IMR-90 (cell line): ENCODE data around the gene NT5DC2. TPM values are rescaled to one million over a fixed set of nuclear protein-coding genes. Genes with fewer than 3 reads are reported as not detected.
A peak's percentile ranks its signal among the peaks of the same experiment; 100 is the strongest.

ENCODE experiments used
- ATAC-seq: fragments of 200-7000 bp; cut with Tn5 transposase; 2 replicates; pipeline ENCODE4 v1.9.1; 2020; ENCODE audit warnings: low read depth, mild to moderate bottlenecking, moderate library complexity
- BruUV-seq: library from RNA; stranded (reverse); fragments of 400-500 nt; replicated peaks from 2 replicates; lab custom pipeline; 2021; lab: Mats Ljungman, UMichigan
- CTCF ChIA-PET: fragments of 300-600 bp; formaldehyde crosslinking; extraction: SDS; loops from one replicate; lab custom pipeline; 2021; ENCODE audit warnings: antibody characterized with exemption; lab: Yijun Ruan, JAX
- POLR2A ChIA-PET: fragments of 300-600 bp; sonication (Branson Sonifier 250); formaldehyde crosslinking; loops from one replicate; lab custom pipeline; 2022; ENCODE audit warnings: antibody characterized with exemption; ENCODE audit not compliant: unreplicated experiment; lab: Charles Lee
- DNase-seq: peaks from one replicate; pipeline ENCODE4 v3.0.0; 2013
- H2AFZ ChIP-seq: replicated peaks from 2 replicates; pipeline ENCODE3; 2013; ENCODE audit warnings: low read length, mild to moderate bottlenecking; ENCODE audit not compliant: poor library complexity
- H2AK5ac ChIP-seq: 2 replicates; pipeline ENCODE4 v1.6.1; 2013; ENCODE audit warnings: low read depth, low read length, inconsistent platforms
- H2AK9ac ChIP-seq: replicated peaks from 2 replicates; pipeline ENCODE3; 2013; ENCODE audit warnings: mild to moderate bottlenecking, low read depth, low read length, moderate library complexity; ENCODE audit not compliant: poor library complexity
- H2BK120ac ChIP-seq: 2 replicates; pipeline ENCODE4 v1.6.1; 2013; ENCODE audit warnings: low read depth, low read length, inconsistent platforms
- H2BK15ac ChIP-seq: 3 replicates; pipeline ENCODE4 v1.6.1; 2013; ENCODE audit warnings: low read depth, low read length, inconsistent platforms
- H2BK20ac ChIP-seq: 2 replicates; pipeline ENCODE4 v1.6.1; 2013; ENCODE audit warnings: low read depth, mild to moderate bottlenecking, inconsistent platforms, low read length, moderate library complexity
- H2BK5ac ChIP-seq: 2 replicates; pipeline ENCODE4 v1.6.1; 2013; ENCODE audit warnings: mild to moderate bottlenecking, low read depth, low read length, inconsistent platforms; ENCODE audit not compliant: poor library complexity, severe bottlenecking
- H3K14ac ChIP-seq: replicated peaks from 2 replicates; pipeline ENCODE4 v1.6.1; 2013; ENCODE audit warnings: low read depth, low read length, inconsistent platforms
- H3K18ac ChIP-seq: 2 replicates; pipeline ENCODE4 v1.6.1; 2013; ENCODE audit warnings: low read depth, low read length, control low read depth
- H3K23ac ChIP-seq: 2 replicates; pipeline ENCODE4 v1.6.1; 2013; ENCODE audit warnings: low read depth, low read length, inconsistent platforms
- H3K27ac ChIP-seq: 2 replicates; pipeline ENCODE4 v1.5.1; 2013; ENCODE audit warnings: mild to moderate bottlenecking, control low read depth, low read length; ENCODE audit not compliant: insufficient read depth
- H3K27me3 ChIP-seq: 2 replicates; pipeline ENCODE4 v1.6.1; 2013; ENCODE audit warnings: low read length; ENCODE audit not compliant: control insufficient read depth, insufficient read depth
- H3K36me3 ChIP-seq: 2 replicates; pipeline ENCODE4 v1.6.1; 2013; ENCODE audit warnings: low read length, mixed read lengths; ENCODE audit not compliant: control insufficient read depth, insufficient read depth
- H3K4ac ChIP-seq: 2 replicates; pipeline ENCODE4 v1.6.1; 2013; ENCODE audit warnings: low read depth, low read length, inconsistent platforms
- H3K4me1 ChIP-seq: 2 replicates; pipeline ENCODE4 v1.6.1; 2013; ENCODE audit warnings: low read length, mixed read lengths; ENCODE audit not compliant: control insufficient read depth, insufficient read depth
- H3K4me2 ChIP-seq: 2 replicates; pipeline ENCODE4 v1.6.1; 2013; ENCODE audit warnings: low read depth, mild to moderate bottlenecking, control low read depth, low read length, moderate library complexity
- H3K4me3 ChIP-seq: 2 replicates; pipeline ENCODE4 v1.5.1; 2013; ENCODE audit warnings: low read depth, mild to moderate bottlenecking, control low read depth, low read length, moderate library complexity; ENCODE audit not compliant: insufficient read depth
- H3K56ac ChIP-seq: 2 replicates; pipeline ENCODE4 v1.6.1; 2013; ENCODE audit warnings: low read length, inconsistent platforms; ENCODE audit not compliant: insufficient read depth; ENCODE audit errors: extremely low read depth
- H3K79me1 ChIP-seq, 2 experiments: 2 replicates each; pipeline ENCODE4 v1.6.1; 2013; ENCODE audit warnings: low read length in 2 of 2, inconsistent platforms in 1 of 2, low read depth in 1 of 2
- H3K9ac ChIP-seq: 2 replicates; pipeline ENCODE4 v1.6.1; 2013; ENCODE audit warnings: low read depth, low read length, control low read depth
- H3K9me1 ChIP-seq: 2 replicates; pipeline ENCODE4 v1.6.1; 2013; ENCODE audit warnings: low read length, inconsistent platforms; ENCODE audit not compliant: insufficient read depth
- H3K9me3 ChIP-seq: 2 replicates; pipeline ENCODE4 v1.6.1; 2013; ENCODE audit warnings: low read length; ENCODE audit not compliant: control insufficient read depth, insufficient read depth
- H4K20me1 ChIP-seq: 2 replicates; pipeline ENCODE4 v1.6.1; 2013; ENCODE audit warnings: low read length, inconsistent platforms; ENCODE audit not compliant: insufficient read depth
- H4K5ac ChIP-seq: 2 replicates; pipeline ENCODE4 v1.6.1; 2013; ENCODE audit warnings: mild to moderate bottlenecking, low read depth, low read length, control low read depth
- H4K8ac ChIP-seq, 2 experiments: 2 replicates each; pipeline ENCODE4 v1.6.1; 2013; ENCODE audit warnings: low read depth in 2 of 2, low read length in 2 of 2, control low read depth in 1 of 2, inconsistent platforms in 1 of 2
- H4K91ac ChIP-seq: 2 replicates; pipeline ENCODE4 v1.6.1; 2013; ENCODE audit warnings: low read depth, low read length, inconsistent platforms; ENCODE audit not compliant: insufficient read depth
- WGBS, 2 experiments: methylation state at CpG; one replicate each; pipeline versions ENCODE4 v1.1.5 to v1.1.7; 2013; ENCODE audit warnings: missing lambda C conversion rate in 2 of 2; ENCODE audit not compliant: insufficient read length in 1 of 2; ENCODE audit errors: extremely low coverage in 2 of 2; 5-methylcytosine and 5-hydroxymethylcytosine counted together
- dilution Hi-C: fragments of 300-500 bp; cut with HindIII; formaldehyde crosslinking; loops from one replicate; pipeline ENCODE4 v1.14.3; 2018; ENCODE audit warnings: low sequenced_read_pairs; ENCODE audit not compliant: unreplicated experiment
- in situ Hi-C: fragments of 300-500 bp; cut with MboI; formaldehyde crosslinking; loops from 3 replicates; pipeline ENCODE4 v1.14.3; 2019; ENCODE audit warnings: low sequenced_read_pairs, inconsistent platforms, mixed read lengths
- intact Hi-C: fragments of 100-400 bp; cut with micrococcal nuclease; formaldehyde crosslinking; loops from 2 replicates; pipeline ENCODE4 v1.10.0; 2022
- polyA plus RNA-seq, 3 experiments: library from polyadenylated mRNA; depleted of rRNA; stranded (reverse); fragments of >200 nt; gene quantifications; 2 replicates each; pipeline ENCODE4 v1.2.3, GENCODE V29; 2012; ENCODE audit warnings: low replicate concordance in 1 of 3
- total RNA-seq: library from RNA; depleted of rRNA; stranded (reverse); fragments of >200 nt; gene quantifications from 2 replicates; pipeline ENCODE4 v1.2.3, GENCODE V29; 2012
- TF ChIP-seq, protein P1 (sequence below): conservative IDR thresholded peaks from 2 replicates; pipeline ENCODE4 v1.5.1; 2012; ENCODE audit warnings: mild to moderate bottlenecking, low read depth, low read length, improper control_type of control experiment

The NT5DC2 gene
- total and polyA plus RNA-seq, 2 of the 4 experiments (the other 2 are of a cell fraction) = 161 to 200 TPM

- Histone ChIP-seq H3K79me1 (no peaks in the 10 kb centered on the region), H3K9ac (no peak overlapping the region), H3K14ac (no peak overlapping the region), H3K18ac (no peak overlapping the region), H3K36me3 (peaks cover 9% of the 10 kb centered on the region), H4K5ac (no peak overlapping the region), H4K8ac (no peak overlapping the region), H3K9me1 (peaks cover 6% of the 10 kb centered on the region; the same call in 1 of the 2 replicates), H4K20me1 (no peaks in the 10 kb centered on the region), H2BK20ac (no peak overlapping the region), H3K23ac (no peak overlapping the region), H2AK5ac (no peak overlapping the region), H2BK5ac (no peak overlapping the region), H2BK15ac (no peak overlapping the region), H2AK9ac (no peak overlapping the region), H3K9me3 (no peaks in the 10 kb centered on the region), H3K27me3 (peaks cover 17% of the 10 kb centered on the region), H3K27ac (no peak overlapping the region), H2AFZ (peak overlapping the region; percentile 83), H3K4me1 (peaks cover 1% of the 10 kb centered on the region; the same call in 1 of the 2 replicates), H3K4me2 (no peak overlapping the region), H3K4ac (no peak overlapping the region), H3K56ac (no peak overlapping the region), H3K4me3 (peak overlapping the region; percentile 17; the same call in 1 of the 2 replicates), H2BK120ac (no peak overlapping the region), H4K91ac (no peak overlapping the region)
- dilution Hi-C loops = no loop called here
- ATAC-seq (peak; percentile 58), DNase-seq (no peak)
- TF ChIP-seq, protein P1, sequence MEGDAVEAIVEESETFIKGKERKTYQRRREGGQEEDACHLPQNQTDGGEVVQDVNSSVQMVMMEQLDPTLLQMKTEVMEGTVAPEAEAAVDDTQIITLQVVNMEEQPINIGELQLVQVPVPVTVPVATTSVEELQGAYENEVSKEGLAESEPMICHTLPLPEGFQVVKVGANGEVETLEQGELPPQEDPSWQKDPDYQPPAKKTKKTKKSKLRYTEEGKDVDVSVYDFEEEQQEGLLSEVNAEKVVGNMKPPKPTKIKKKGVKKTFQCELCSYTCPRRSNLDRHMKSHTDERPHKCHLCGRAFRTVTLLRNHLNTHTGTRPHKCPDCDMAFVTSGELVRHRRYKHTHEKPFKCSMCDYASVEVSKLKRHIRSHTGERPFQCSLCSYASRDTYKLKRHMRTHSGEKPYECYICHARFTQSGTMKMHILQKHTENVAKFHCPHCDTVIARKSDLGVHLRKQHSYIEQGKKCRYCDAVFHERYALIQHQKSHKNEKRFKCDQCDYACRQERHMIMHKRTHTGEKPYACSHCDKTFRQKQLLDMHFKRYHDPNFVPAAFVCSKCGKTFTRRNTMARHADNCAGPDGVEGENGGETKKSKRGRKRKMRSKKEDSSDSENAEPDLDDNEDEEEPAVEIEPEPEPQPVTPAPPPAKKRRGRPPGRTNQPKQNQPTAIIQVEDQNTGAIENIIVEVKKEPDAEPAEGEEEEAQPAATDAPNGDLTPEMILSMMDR = no peak
- intact Hi-C loops = no loop called here
- in situ Hi-C loops = no loop called here
- no TSS peak for BruUV-seq
- WGBS, 2 experiments = 18% methylated on average over 17 of the region's 50 CpGs; no CpG with 5 or more reads in 1 of the 2 experiments
- CTCF ChIA-PET = no interaction called here
- POLR2A ChIA-PET = no interaction called here
These were observed 14.8 kb downstream of the NT5DC2 start for GRCh38 chr3:52518723-52519444.
